Endodermal cell (in vitro differentiated cells): ENCODE results near the gene SLC22A2. TPM values are rescaled to one million over a fixed set of nuclear protein-coding genes. Genes with fewer than 3 reads are reported as not detected.

Experiments used
- DNase-seq: peaks from one replicate; pipeline ENCODE4 v3.0.0-alpha.2; 2017
- H3K27ac ChIP-seq: 2 replicates; pipeline ENCODE4 v1.5.1; 2013; ENCODE audit warnings: mild to moderate bottlenecking, low read depth, low read length, moderate library complexity
- H3K27me3 ChIP-seq: 2 replicates; pipeline ENCODE4 v1.6.1; 2013; ENCODE audit warnings: mild to moderate bottlenecking, low read length, moderate library complexity; ENCODE audit not compliant: insufficient read depth, control insufficient read depth, poor library complexity, severe bottlenecking
- H3K36me3 ChIP-seq: 2 replicates; pipeline ENCODE4 v1.7.0; 2013; ENCODE audit warnings: mild to moderate bottlenecking, low read length, moderate library complexity; ENCODE audit not compliant: control insufficient read depth, insufficient read depth
- H3K4me1 ChIP-seq: one replicate; pipeline ENCODE4 v1.7.0; 2013; ENCODE audit warnings: low read length; ENCODE audit not compliant: control insufficient read depth, insufficient read depth
- H3K4me3 ChIP-seq: 2 replicates; pipeline ENCODE4 v1.5.1; 2013; ENCODE audit warnings: mild to moderate bottlenecking, low read length, moderate library complexity
- H3K9ac ChIP-seq: 2 replicates; pipeline ENCODE4 v1.6.1; 2013; ENCODE audit warnings: mild to moderate bottlenecking, low read length, moderate library complexity; ENCODE audit not compliant: poor library complexity, severe bottlenecking; ENCODE audit errors: extremely low read depth
- H3K9me3 ChIP-seq: 2 replicates; pipeline ENCODE4 v1.6.1; 2013; ENCODE audit warnings: mild to moderate bottlenecking, low read length, moderate library complexity; ENCODE audit not compliant: control insufficient read depth
- H3K27ac Mint-ChIP-seq: 2 replicates; pipeline ENCODE4 v1.8.0; 2020; ENCODE audit warnings: mixed read lengths
- H3K27me3 Mint-ChIP-seq: 2 replicates; pipeline ENCODE4 v1.8.0; 2021; ENCODE audit warnings: mild to moderate bottlenecking, mixed read lengths; ENCODE audit not compliant: insufficient read depth
- H3K36me3 Mint-ChIP-seq: 2 replicates; pipeline ENCODE4 v1.8.0; 2020; ENCODE audit warnings: low read depth, mixed read lengths
- H3K4me1 Mint-ChIP-seq: 2 replicates; pipeline ENCODE4 v1.8.0; 2020; ENCODE audit warnings: mixed read lengths
- H3K4me3 Mint-ChIP-seq: 2 replicates; pipeline ENCODE4 v1.8.0; 2020; ENCODE audit warnings: mild to moderate bottlenecking, moderate library complexity, mixed read lengths
- H3K9me3 Mint-ChIP-seq: 2 replicates; pipeline ENCODE4 v1.8.0; 2020; ENCODE audit warnings: mild to moderate bottlenecking, mixed read lengths
- WGBS, 2 experiments: methylation state at CpG; one replicate each; pipeline versions ENCODE4 v1.1.5 to v1.1.7; 2013; ENCODE audit warnings: missing lambda C conversion rate in 2 of 2, mixed read lengths in 1 of 2; ENCODE audit not compliant: insufficient coverage in 1 of 2, insufficient read length in 1 of 2; 5-methylcytosine and 5-hydroxymethylcytosine counted together
- long read RNA-seq, 4 experiments: library from polyadenylated mRNA in 2 of 4; library from RNA in 1 of 4; library from capped mRNA in 1 of 4; stranded (forward) in 3 of 4; unstranded in 1 of 4; transcript quantifications; one replicate each; pipeline ENCODE4 v2.0.0, GENCODE V29; 2020 to 2021; ENCODE audit warnings: inconsistent platforms in 1 of 4
- polyA plus RNA-seq, 2 experiments: library from polyadenylated mRNA; stranded (reverse); fragments of 50-300 nt; gene quantifications; one replicate each; pipeline ENCODE4 v1.2.3, GENCODE V29; 2013
- total RNA-seq, 2 donors: library from RNA; stranded (reverse); fragmentation: NEBNext Ultra II Directional in 1 of 2; extraction: Animal tissue kit (Norgen Biotek cat#: 25700) in 1 of 2; gene quantifications; 2 replicates in 1 of 2; 3 replicates in 1 of 2; pipeline ENCODE4 v1.2.1, GENCODE V29; 2021
- TF ChIP-seq, protein P1 (sequence below): fragments of 200-600 bp; sonication (generic); conservative IDR thresholded peaks from 2 replicates; pipeline ENCODE4 v1.5.0; 2021; ENCODE audit warnings: antibody characterized with exemption, mild to moderate bottlenecking

Gene SLC22A2
- under 1 TPM; 0.64 to 1.00 TPM for total RNA-seq
- not detected for polyA plus RNA-seq (2013, experiment 1 of 2)
- not detected for polyA plus RNA-seq (2013, experiment 2 of 2)
- long read RNA-seq, experiment 1, partial matches to known transcripts, result 0 of 4 reads
- long read RNA-seq, experiment 1, other reads (novel, unspliced or antisense), result 4 of 4 reads
- long read RNA-seq, experiment 2, partial matches to known transcripts, result 0 of 2 reads
- long read RNA-seq, experiment 2, other reads (novel, unspliced or antisense), result 2 of 2 reads
- long read RNA-seq, experiment 3, partial matches to known transcripts, result 0 of 2 reads
- long read RNA-seq, experiment 3, other reads (novel, unspliced or antisense), result 2 of 2 reads
- long read RNA-seq, experiment 4, partial matches to known transcripts, result 0 of 2 reads
- long read RNA-seq, experiment 4, other reads (novel, unspliced or antisense), result 2 of 2 reads

DNA sequence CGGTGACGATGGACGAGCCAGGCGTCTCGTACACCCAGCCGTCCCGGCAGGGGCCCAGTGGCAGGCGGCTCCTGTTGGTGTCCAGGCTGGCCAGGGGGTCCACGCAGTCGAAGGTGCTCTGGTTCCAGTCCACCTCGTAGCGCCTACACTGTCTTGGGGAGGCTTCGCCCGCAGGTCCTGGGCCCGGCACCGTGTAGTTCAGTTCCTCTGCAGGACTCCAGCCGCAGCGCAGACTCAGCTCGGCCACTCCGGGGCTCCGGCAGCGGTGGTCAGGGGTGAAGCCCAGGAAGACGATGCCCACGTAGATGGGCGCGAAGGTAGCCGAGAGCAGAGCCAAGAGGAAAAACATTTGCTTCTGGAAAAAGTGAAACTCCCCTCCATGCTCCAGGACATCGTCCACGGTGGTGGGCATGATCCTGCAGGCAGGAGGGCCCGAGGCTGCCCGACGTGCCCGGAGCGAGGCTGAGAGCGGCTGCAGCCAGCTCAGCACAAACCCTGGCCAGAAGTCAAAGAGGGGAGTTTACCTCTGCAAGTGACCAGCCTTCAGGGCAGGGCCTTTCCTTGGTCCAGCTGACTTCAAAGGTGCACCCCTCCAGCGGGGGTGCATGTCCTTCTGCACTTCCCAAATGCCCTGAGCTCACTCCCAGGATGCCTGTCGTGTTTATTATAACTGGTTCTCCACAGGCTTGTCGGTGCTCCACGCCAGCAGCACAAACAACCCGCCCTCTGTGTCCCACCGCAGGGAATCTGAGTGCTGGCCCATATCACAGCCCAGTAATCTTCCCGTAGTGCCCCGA lies at the start of gene SLC22A2:
Gene SLC22A2 (minus strand): TSS at position 476 of the 797 bp plus-strand sequence. CDS start 64 bp downstream, at position 412.
- Mint-ChIP-seq H3K27ac (peak within 1 kb of the TSS; percentile 48), H3K36me3 (no peaks in the 10 kb centered on the region), H3K27me3 (no peaks in the 10 kb centered on the region), H3K4me3 (no peak within 1 kb of the TSS), H3K9me3 (no peaks in the 10 kb centered on the region), H3K4me1 (peaks cover 47% of the 10 kb centered on the region)
- Histone ChIP-seq H3K27me3 (no peaks in the 10 kb centered on the region), H3K4me3 (no peak within 1 kb of the TSS), H3K9ac (no peak within 1 kb of the TSS), H3K27ac (no peak within 1 kb of the TSS), H3K9me3 (no peaks in the 10 kb centered on the region), H3K36me3 (no peaks in the 10 kb centered on the region), H3K4me1 (peaks cover 14% of the 10 kb centered on the region)
- TF ChIP-seq, protein P1, sequence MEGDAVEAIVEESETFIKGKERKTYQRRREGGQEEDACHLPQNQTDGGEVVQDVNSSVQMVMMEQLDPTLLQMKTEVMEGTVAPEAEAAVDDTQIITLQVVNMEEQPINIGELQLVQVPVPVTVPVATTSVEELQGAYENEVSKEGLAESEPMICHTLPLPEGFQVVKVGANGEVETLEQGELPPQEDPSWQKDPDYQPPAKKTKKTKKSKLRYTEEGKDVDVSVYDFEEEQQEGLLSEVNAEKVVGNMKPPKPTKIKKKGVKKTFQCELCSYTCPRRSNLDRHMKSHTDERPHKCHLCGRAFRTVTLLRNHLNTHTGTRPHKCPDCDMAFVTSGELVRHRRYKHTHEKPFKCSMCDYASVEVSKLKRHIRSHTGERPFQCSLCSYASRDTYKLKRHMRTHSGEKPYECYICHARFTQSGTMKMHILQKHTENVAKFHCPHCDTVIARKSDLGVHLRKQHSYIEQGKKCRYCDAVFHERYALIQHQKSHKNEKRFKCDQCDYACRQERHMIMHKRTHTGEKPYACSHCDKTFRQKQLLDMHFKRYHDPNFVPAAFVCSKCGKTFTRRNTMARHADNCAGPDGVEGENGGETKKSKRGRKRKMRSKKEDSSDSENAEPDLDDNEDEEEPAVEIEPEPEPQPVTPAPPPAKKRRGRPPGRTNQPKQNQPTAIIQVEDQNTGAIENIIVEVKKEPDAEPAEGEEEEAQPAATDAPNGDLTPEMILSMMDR, result no peak
- 94 to 98% methylated on average over 33 to 43 of the region's 43 CpGs for WGBS, 2 experiments
- DNase-seq, result no peak

DNA sequence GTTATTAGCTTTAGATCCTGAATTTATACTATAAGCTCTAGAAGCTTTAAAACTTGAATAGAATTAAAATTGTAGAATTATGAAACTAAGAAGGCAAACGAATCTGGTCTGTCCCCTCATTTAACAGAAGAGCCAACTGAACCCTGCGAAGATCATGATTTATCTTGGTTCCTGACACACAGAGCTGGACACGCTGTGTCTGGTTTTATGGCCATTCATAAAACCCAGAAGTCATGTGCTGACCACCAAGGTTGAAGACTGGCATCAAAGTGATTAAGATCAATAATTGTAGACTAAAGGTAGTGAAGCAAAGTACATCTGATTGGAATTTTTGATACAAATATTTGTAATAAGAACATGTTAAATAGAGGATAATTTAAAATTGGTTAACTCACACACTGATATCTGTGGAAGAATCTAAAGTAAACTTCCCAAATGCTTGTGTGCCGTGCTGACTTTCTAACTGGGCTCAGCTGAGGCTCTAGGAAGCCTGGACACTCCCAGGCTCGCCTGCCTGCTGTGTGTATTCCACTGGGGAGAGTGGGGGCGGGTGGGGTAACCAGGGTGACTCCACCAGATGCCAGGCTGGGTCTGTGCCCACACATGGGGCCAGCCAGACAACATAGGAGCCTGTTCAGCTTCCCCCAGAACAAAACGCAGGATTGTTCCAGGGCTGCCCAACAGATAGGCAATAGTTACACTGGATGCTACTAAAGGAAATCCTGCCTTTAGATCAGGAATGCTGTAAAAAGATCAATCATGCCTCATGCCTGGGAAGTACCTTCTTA lies 47.5 kb upstream of the SLC22A2 start:
- H3K4me3 ChIP-seq, result peak overlapping the region; percentile 15
- 84 to 92% methylated on average over 6 to 7 of the region's 7 CpGs for WGBS, 2 experiments

More for the DNA sequence above, 47.5 kb upstream of the SLC22A2 start:
- H3K9ac ChIP-seq, result no peak overlapping the region
- peaks cover 9% of the 10 kb centered on the region for H3K4me1 Mint-ChIP-seq
- no peaks in the 10 kb centered on the region for H3K36me3 ChIP-seq
- no peak for DNase-seq
- H3K4me3 Mint-ChIP-seq, result no peak overlapping the region
- H3K27ac Mint-ChIP-seq, result no peak overlapping the region
- peaks cover 60% of the 10 kb centered on the region for H3K9me3 Mint-ChIP-seq
- peaks cover 4% of the 10 kb centered on the region for H3K36me3 Mint-ChIP-seq
- H3K9me3 ChIP-seq, result peaks cover 47% of the 10 kb centered on the region
- H3K27me3 Mint-ChIP-seq, result no peaks in the 10 kb centered on the region
- TF ChIP-seq, protein P1, result no peak
- no peaks in the 10 kb centered on the region for H3K27me3 ChIP-seq
- H3K27ac ChIP-seq, result no peak overlapping the region
- peaks cover 6% of the 10 kb centered on the region for H3K4me1 ChIP-seq
